H1 (cell line): ENCODE measurements around the gene ZNF700. TPM values are rescaled to one million over a fixed set of nuclear protein-coding genes. Genes with fewer than 3 reads are reported as not detected.
"Not testable (repeated sequence)": the region's sequence is repeated elsewhere in the genome, so short reads cannot be mapped to it uniquely, and the experiment has no call there.

ENCODE experiments used
- CTCF ChIA-PET: fragments of 300-600 bp; sonication (Branson Sonifier 250); formaldehyde crosslinking; loops from one replicate; lab custom pipeline; 2021; ENCODE audit not compliant: partially characterized antibody; lab: Charles Lee
- POLR2A ChIA-PET: fragments of 300-600 bp; sonication (Branson Sonifier 250); formaldehyde crosslinking; loops from one replicate; lab custom pipeline; 2021; ENCODE audit warnings: inconsistent platforms; ENCODE audit not compliant: partially characterized antibody; lab: Charles Lee
- DNase-seq, 2 experiments: peaks; one replicate each; pipeline versions ENCODE4 v3.0.0 to v3.0.0-alpha.2; 2010 to 2022; ENCODE audit warnings: low spot score in 2 of 2, low read depth in 1 of 2, mixed read lengths in 1 of 2
- FAIRE-seq: peaks from 2 replicates; lab custom pipeline; 2011; peaks lifted over from hg19 to GRCh38; lab: Jason Lieb, UNC
- H2AFZ ChIP-seq: 2 replicates; pipeline ENCODE4 v1.8.1; 2012; ENCODE audit warnings: low read length, inconsistent platforms
- H2AK5ac ChIP-seq: 2 replicates; pipeline ENCODE4 v1.6.1; 2013; ENCODE audit warnings: low read depth, low read length
- H2BK120ac ChIP-seq: replicated peaks from 2 replicates; pipeline ENCODE3; 2013; ENCODE audit warnings: low read depth, low read length, inconsistent platforms
- H2BK12ac ChIP-seq: 2 replicates; pipeline ENCODE4 v1.6.1; 2013; ENCODE audit warnings: low read depth, low read length
- H2BK15ac ChIP-seq: 2 replicates; pipeline ENCODE4 v1.6.1; 2013; ENCODE audit warnings: low read length
- H2BK20ac ChIP-seq: 2 replicates; pipeline ENCODE4 v1.6.1; 2013; ENCODE audit warnings: low read length
- H2BK5ac ChIP-seq: 2 replicates; pipeline ENCODE4 v1.6.1; 2013; ENCODE audit warnings: low read depth, low read length
- H3K14ac ChIP-seq: 2 replicates; pipeline ENCODE4 v1.6.1; 2013; ENCODE audit warnings: inconsistent platforms; ENCODE audit not compliant: insufficient read length
- H3K18ac ChIP-seq: 2 replicates; pipeline ENCODE4 v1.6.1; 2013; ENCODE audit warnings: low read length; ENCODE audit errors: extremely low read depth
- H3K23ac ChIP-seq: 2 replicates; pipeline ENCODE4 v1.6.1; 2013; ENCODE audit warnings: inconsistent platforms; ENCODE audit not compliant: insufficient read length
- H3K23me2 ChIP-seq: 2 replicates; pipeline ENCODE4 v1.6.1; 2013; ENCODE audit warnings: low read depth, low read length
- H3K27ac ChIP-seq: 2 replicates; pipeline ENCODE4 v1.6.1; 2011; ENCODE audit warnings: low read depth, low read length, inconsistent platforms
- H3K27me3 ChIP-seq, 4 experiments: replicated peaks in 1 of 4; 1 replicate in 1 of 4; 2 replicates in 3 of 4; pipeline versions ENCODE4 v1.6.1 to v1.8.1; 2011 to 2013; ENCODE audit warnings: low read length in 3 of 4, mild to moderate bottlenecking in 3 of 4, inconsistent platforms in 2 of 4, mixed read lengths in 2 of 4, moderate library complexity in 1 of 4; ENCODE audit not compliant: control insufficient read depth in 3 of 4, insufficient read depth in 3 of 4; ENCODE audit errors: extremely low read depth in 1 of 4
- H3K36me3 ChIP-seq, 4 experiments: 2 replicates each; pipeline versions ENCODE4 v1.6.1 to v1.8.1; 2011 to 2013; ENCODE audit warnings: mild to moderate bottlenecking in 4 of 4, low read length in 3 of 4, moderate library complexity in 2 of 4, control low read depth in 1 of 4, inconsistent platforms in 1 of 4; ENCODE audit not compliant: insufficient read depth in 4 of 4, control insufficient read depth in 2 of 4
- H3K4ac ChIP-seq: replicated peaks from 2 replicates; pipeline ENCODE3; 2013; ENCODE audit warnings: low read length, low read depth, mixed read lengths, inconsistent platforms; ENCODE audit not compliant: insufficient read length
- H3K4me1 ChIP-seq, 4 experiments: replicated peaks in 1 of 4; 1 replicate in 1 of 4; 2 replicates in 3 of 4; pipeline versions ENCODE4 v1.6.1 to v1.8.1; 2011 to 2013; ENCODE audit warnings: low read length in 3 of 4, inconsistent platforms in 2 of 4, mixed read lengths in 1 of 4; ENCODE audit not compliant: insufficient read depth in 4 of 4, control insufficient read depth in 3 of 4
- H3K4me2 ChIP-seq, 2 experiments: 2 replicates each; pipeline versions ENCODE4 v1.6.1 to v1.8.1; 2011 to 2013; ENCODE audit warnings: low read depth in 2 of 2, low read length in 2 of 2, control low read depth in 1 of 2, inconsistent platforms in 1 of 2, mild to moderate bottlenecking in 1 of 2; ENCODE audit not compliant: insufficient read depth in 1 of 2
- H3K4me3 ChIP-seq, 4 experiments: fragments of 200-600, 300-600 bp in 1 of 4; sonication (generic), shearing (Covaris generic), sonication (Bioruptor Twin) in 1 of 4; 2 replicates each; pipeline versions ENCODE4 v1.5.1 to v1.8.1; 2011 to 2016; ENCODE audit warnings: low read length in 4 of 4, low read depth in 3 of 4, control low read depth in 2 of 4, inconsistent platforms in 2 of 4, mild to moderate bottlenecking in 2 of 4, mixed read lengths in 1 of 4, moderate library complexity in 1 of 4; ENCODE audit not compliant: insufficient read depth in 2 of 4; ENCODE audit errors: extremely low read depth in 1 of 4
- H3K56ac ChIP-seq: replicated peaks from 2 replicates; pipeline ENCODE3; 2013; ENCODE audit warnings: low read depth, mild to moderate bottlenecking, mixed read lengths, low read length, inconsistent platforms; ENCODE audit not compliant: insufficient read length
- H3K79me1 ChIP-seq: 2 replicates; pipeline ENCODE4 v1.6.1; 2013; ENCODE audit warnings: low read depth, low read length, control low read depth
- H3K79me2 ChIP-seq, 2 experiments: 2 replicates each; pipeline versions ENCODE4 v1.6.1 to v1.8.1; 2012 to 2013; ENCODE audit warnings: low read length in 2 of 2, mild to moderate bottlenecking in 2 of 2, inconsistent platforms in 1 of 2; ENCODE audit not compliant: insufficient read depth in 2 of 2, control insufficient read depth in 1 of 2
- H3K9ac ChIP-seq, 4 experiments: replicated peaks in 1 of 4; 1 replicate in 1 of 4; 2 replicates in 3 of 4; pipeline versions ENCODE4 v1.6.1 to v1.8.1; 2011 to 2013; ENCODE audit warnings: low read depth in 3 of 4, low read length in 3 of 4, control low read depth in 2 of 4, mild to moderate bottlenecking in 2 of 4, moderate library complexity in 2 of 4, inconsistent platforms in 1 of 4; ENCODE audit errors: extremely low read depth in 1 of 4
- H3K9me3 ChIP-seq, 2 experiments: 2 replicates each; pipeline versions ENCODE4 v1.6.1 to v1.8.1; 2012 to 2013; ENCODE audit warnings: mild to moderate bottlenecking in 2 of 2, moderate library complexity in 2 of 2, control low read depth in 1 of 2, inconsistent platforms in 1 of 2, low read depth in 1 of 2, low read length in 1 of 2, mixed read lengths in 1 of 2; ENCODE audit not compliant: insufficient read depth in 2 of 2
- H4K20me1 ChIP-seq, 2 experiments: replicated peaks in 1 of 2; 2 replicates each; pipeline versions ENCODE3 to v1.8.1; 2011 to 2013; ENCODE audit warnings: inconsistent platforms in 2 of 2, low read length in 2 of 2, mild to moderate bottlenecking in 1 of 2; ENCODE audit not compliant: insufficient read depth in 2 of 2, control insufficient read depth in 1 of 2
- H4K5ac ChIP-seq: 2 replicates; pipeline ENCODE4 v1.6.1; 2013; ENCODE audit warnings: low read length, low read depth, mixed read lengths, inconsistent platforms; ENCODE audit not compliant: insufficient read length
- H4K8ac ChIP-seq: 2 replicates; pipeline ENCODE4 v1.8.0; 2013; ENCODE audit warnings: mild to moderate bottlenecking, moderate library complexity, low read length, inconsistent platforms; ENCODE audit not compliant: insufficient read depth; ENCODE audit errors: extremely low read depth
- H4K91ac ChIP-seq: replicated peaks from 2 replicates; pipeline ENCODE3; 2013; ENCODE audit warnings: low read length, mixed read lengths, inconsistent platforms; ENCODE audit not compliant: insufficient read length
- WGBS, 2 experiments: shearing (Covaris generic) in 1 of 2; methylation state at CpG; one replicate each; pipeline versions ENCODE4 v1.1.6 to v1.1.7; 2013 to 2015; ENCODE audit warnings: low lambda C conversion rate in 2 of 2, mixed read lengths in 2 of 2, inconsistent platforms in 1 of 2, low coverage in 1 of 2, missing lambda C conversion rate in 1 of 2; ENCODE audit not compliant: insufficient replicate concordance in 2 of 2, insufficient coverage in 1 of 2, insufficient read length in 1 of 2; ENCODE audit errors: extremely low coverage in 1 of 2, missing lambda C conversion rate in 1 of 2; 5-methylcytosine and 5-hydroxymethylcytosine counted together
- polyA plus RNA-seq, 7 experiments: library from polyadenylated mRNA; depleted of rRNA in 3 of 7; stranded (reverse) in 5 of 7; unstranded in 2 of 7; fragments of >200 nt in 5 of 7; fragments of 200-250 nt in 2 of 7; gene quantifications; 1 replicate in 5 of 7; 2 replicates in 1 of 7; 4 replicates in 1 of 7; pipeline versions ENCODE4 v1.2.1 to v1.2.3, GENCODE V29; 2011 to 2013; ENCODE audit warnings: missing spikeins in 2 of 7, mixed read lengths in 2 of 7
- total RNA-seq: library from RNA; stranded (reverse); fragmentation: NEBNext Ultra II Directional; extraction: Animal tissue kit (Norgen Biotek cat#: 25700); gene quantifications from 2 replicates; pipeline ENCODE4 v1.2.1, GENCODE V29; 2021

Gene ZNF700
- total and polyA plus RNA-seq, 2 of the 8 experiments (the other 6 are each of a cell fraction or from before 2014, with no cell fraction given) = 3.0 to 10.5 TPM

DNA sequence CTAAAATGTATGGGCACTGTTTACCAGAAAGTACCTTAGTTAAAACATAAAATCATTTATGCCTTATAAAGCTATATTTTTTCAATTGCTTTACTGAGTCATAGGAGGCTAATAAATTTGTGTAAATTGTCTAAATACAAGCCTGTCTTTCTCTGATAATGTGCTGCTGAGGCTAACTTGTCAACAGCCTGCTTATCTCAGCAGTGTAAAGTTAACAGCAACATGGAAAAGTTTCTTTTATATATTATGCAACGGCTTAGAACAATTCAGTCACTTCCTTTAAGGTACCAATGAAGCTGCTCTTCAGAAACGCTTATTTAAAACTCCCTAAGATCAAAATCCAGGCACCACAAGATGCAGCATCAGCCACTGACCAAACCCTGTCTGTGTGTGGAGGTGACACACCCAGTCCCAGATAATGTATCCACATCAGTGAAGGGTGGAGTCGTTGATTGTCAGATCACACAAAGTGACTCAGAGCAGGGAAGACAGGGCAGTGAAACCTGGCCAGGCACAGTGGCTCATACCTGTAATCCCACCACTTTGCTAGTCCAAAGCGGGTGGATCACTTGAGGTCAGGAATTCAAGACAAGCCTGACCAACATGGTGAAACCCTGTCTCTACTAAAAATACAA is 10.4 kb upstream of the ZNF700 start:
- H3K27me3 ChIP-seq, H4K20me1 ChIP-seq, H3K9ac ChIP-seq, H2BK12ac ChIP-seq, H2BK5ac ChIP-seq, H2AFZ ChIP-seq, H3K18ac ChIP-seq, H3K23ac ChIP-seq, H4K5ac ChIP-seq, H3K79me2 ChIP-seq, H3K27ac ChIP-seq, H3K79me1 ChIP-seq, H3K4ac ChIP-seq, H3K4me3 ChIP-seq, H3K56ac ChIP-seq, H3K4me2 ChIP-seq, H2BK120ac ChIP-seq, H2BK15ac ChIP-seq, H3K4me1 ChIP-seq, H3K23me2 ChIP-seq, FAIRE-seq, H4K8ac ChIP-seq, H2BK20ac ChIP-seq, H4K91ac ChIP-seq, DNase-seq, H3K14ac ChIP-seq, H2AK5ac ChIP-seq: not testable (repeated sequence)
- ChIA-PET POLR2A (interaction anchor here (0.6 kb wide), 1 partner anchor 565 kb away, joined by 3 read pairs; no protein-coding TSS in a partner anchor), CTCF (interaction anchor here (0.6 to 0.7 kb wide), 2 partner anchors 9 to 290 kb away, joined by 3 to 4 read pairs; no protein-coding TSS in a partner anchor)
- peaks cover 47 to 57% of the 10 kb centered on the region in 2 experiments for H3K9me3 ChIP-seq
- H3K36me3 ChIP-seq = peaks cover 0 to 21% (median 4%) of the 10 kb centered on the region in 4 experiments; a peak in 5 of 8 replicates
- WGBS, 2 experiments = 85% methylated on average over 4 of the region's 4 CpGs; no CpG with 5 or more reads in 1 of the 2 experiments
